ENCODE results near the gene DENND4A. TPM values are rescaled to one million over a fixed set of nuclear protein-coding genes. Genes with fewer than 3 reads are reported as not detected.

The DENND4A gene
- total RNA-seq, 4 donors from 2014 or later = 16.5 to 40.4 (median 24.5) TPM

- Histone ChIP-seq H3K4me3 (no peak overlapping the region), H3K36me3 (no peaks in the 10 kb centered on the region), H3K9me3 (no peaks in the 10 kb centered on the region), H3K4me1 (peaks cover 5 to 55% (median 18%) of the 10 kb centered on the region in 4 donors), H3K27me3 (no peaks in the 10 kb centered on the region), H3K27ac (no peak overlapping the region)
- WGBS, 2 donors (ENCODE audit: low coverage in 1 of 2) = 88 to 94% methylated on average over 9 of the region's 9 CpGs
- TF ChIP-seq POLR2A (IDR thresholded peaks at IDR 0.05) (no peak), POLR2AphosphoS5 (IDR thresholded peaks at IDR 0.05) (no peak), CTCF (IDR thresholded peaks at IDR 0.05) (no peak)
- in situ Hi-C loops (cut with MboI; ENCODE audit: low pct_ligation_motif_present in 1 of 4, low pct_unique_long_range_greater_than_20kb in 1 of 4, low sequenced_read_pairs in 3 of 4) (no loop called here), intact Hi-C loops (cut with DNase I; ENCODE audit: low total_unique reads) (no loop called here)
- DNase-seq = no peak
Observed at GRCh38 chr15:65771870-65772269, 20.2 kb downstream of the DENND4A start.

- Histone ChIP-seq H3K27me3 (no peaks in the 10 kb centered on the region), H3K27ac (no peak overlapping the region), H3K4me3 (no peak overlapping the region), H3K36me3 (no peaks in the 10 kb centered on the region), H3K4me1 (peaks cover 12 to 57% (median 24%) of the 10 kb centered on the region in 4 donors), H3K9me3 (no peaks in the 10 kb centered on the region)
- WGBS, 2 donors (ENCODE audit: low coverage in 1 of 2) = 83 to 90% methylated on average over 3 of the region's 3 CpGs
- TF ChIP-seq POLR2A (IDR thresholded peaks at IDR 0.05) = no peak
- no peak for TF ChIP-seq POLR2AphosphoS5 (IDR thresholded peaks at IDR 0.05)
- no peak for TF ChIP-seq EP300 (IDR thresholded peaks at IDR 0.05; ENCODE audit: low read depth)
- TF ChIP-seq CTCF (IDR thresholded peaks at IDR 0.05) = no peak
- in situ Hi-C loops (cut with MboI; ENCODE audit: low pct_ligation_motif_present in 1 of 4, low pct_unique_long_range_greater_than_20kb in 1 of 4, low sequenced_read_pairs in 3 of 4) (no loop called here), intact Hi-C loops (cut with DNase I; ENCODE audit: low total_unique reads) (no loop called here)
- no peak for DNase-seq
Observed at GRCh38 chr15:65769482-65769881, 22.6 kb downstream of the DENND4A start.

GRCh38 chr15:65767895-65768294, 24.2 kb downstream of the DENND4A start:
- Histone ChIP-seq H3K36me3 (no peaks in the 10 kb centered on the region), H3K27me3 (no peaks in the 10 kb centered on the region), H3K27ac (no peak overlapping the region), H3K9me3 (no peaks in the 10 kb centered on the region), H3K4me1 (peaks cover 9 to 42% (median 18%) of the 10 kb centered on the region in 4 donors), H3K4me3 (no peak overlapping the region)
- TF ChIP-seq POLR2A (IDR thresholded peaks at IDR 0.05) (no peak), EP300 (IDR thresholded peaks at IDR 0.05; ENCODE audit: low read depth) (no peak), CTCF (IDR thresholded peaks at IDR 0.05) (no peak), POLR2AphosphoS5 (IDR thresholded peaks at IDR 0.05) (no peak)
- intact Hi-C loops (cut with DNase I; ENCODE audit: low total_unique reads) (no loop called here), in situ Hi-C loops (cut with MboI; ENCODE audit: low pct_ligation_motif_present in 1 of 4, low pct_unique_long_range_greater_than_20kb in 1 of 4, low sequenced_read_pairs in 3 of 4) (no loop called here)
- no peak for DNase-seq
- WGBS, 2 donors (ENCODE audit: low coverage in 1 of 2) = 90 to 92% methylated on average over 5 to 8 of the region's 8 CpGs

GRCh38 chr15:65767264-65767595, 24.9 kb downstream of the DENND4A start:
- peak overlapping the region in 2 of 4 donors; percentile 32 to 33 for H3K27ac ChIP-seq
- in situ Hi-C loops (cut with MboI; ENCODE audit: low pct_ligation_motif_present in 1 of 4, low pct_unique_long_range_greater_than_20kb in 1 of 4, low sequenced_read_pairs in 3 of 4) = no loop called here

More at GRCh38 chr15:65767264-65767595, 24.9 kb downstream of the DENND4A start:
- intact Hi-C loops (cut with DNase I; ENCODE audit: low total_unique reads) = no loop called here
- Histone ChIP-seq H3K27me3 (no peaks in the 10 kb centered on the region), H3K36me3 (no peaks in the 10 kb centered on the region), H3K4me3 (no peak overlapping the region), H3K9me3 (no peaks in the 10 kb centered on the region), H3K4me1 (peaks cover 9 to 41% (median 18%) of the 10 kb centered on the region in 4 donors)
- TF ChIP-seq EP300 (IDR thresholded peaks at IDR 0.05; ENCODE audit: low read depth) (no peak), POLR2A (IDR thresholded peaks at IDR 0.05) (no peak)
- no peak for DNase-seq

Measured in transverse colon (tissue), 4 donors.